RCC 7860 (cell line): Measurements from ENCODE around the gene RTF1.

ENCODE experiments used
- DNase-seq: peaks from one replicate; pipeline ENCODE4 v3.0.0-alpha.2; 2015; ENCODE audit warnings: low spot score
- FAIRE-seq: peaks from 2 replicates; lab custom pipeline; 2012; peaks lifted over from hg19 to GRCh38; lab: Jason Lieb, UNC

RTF1 gene

DNA sequence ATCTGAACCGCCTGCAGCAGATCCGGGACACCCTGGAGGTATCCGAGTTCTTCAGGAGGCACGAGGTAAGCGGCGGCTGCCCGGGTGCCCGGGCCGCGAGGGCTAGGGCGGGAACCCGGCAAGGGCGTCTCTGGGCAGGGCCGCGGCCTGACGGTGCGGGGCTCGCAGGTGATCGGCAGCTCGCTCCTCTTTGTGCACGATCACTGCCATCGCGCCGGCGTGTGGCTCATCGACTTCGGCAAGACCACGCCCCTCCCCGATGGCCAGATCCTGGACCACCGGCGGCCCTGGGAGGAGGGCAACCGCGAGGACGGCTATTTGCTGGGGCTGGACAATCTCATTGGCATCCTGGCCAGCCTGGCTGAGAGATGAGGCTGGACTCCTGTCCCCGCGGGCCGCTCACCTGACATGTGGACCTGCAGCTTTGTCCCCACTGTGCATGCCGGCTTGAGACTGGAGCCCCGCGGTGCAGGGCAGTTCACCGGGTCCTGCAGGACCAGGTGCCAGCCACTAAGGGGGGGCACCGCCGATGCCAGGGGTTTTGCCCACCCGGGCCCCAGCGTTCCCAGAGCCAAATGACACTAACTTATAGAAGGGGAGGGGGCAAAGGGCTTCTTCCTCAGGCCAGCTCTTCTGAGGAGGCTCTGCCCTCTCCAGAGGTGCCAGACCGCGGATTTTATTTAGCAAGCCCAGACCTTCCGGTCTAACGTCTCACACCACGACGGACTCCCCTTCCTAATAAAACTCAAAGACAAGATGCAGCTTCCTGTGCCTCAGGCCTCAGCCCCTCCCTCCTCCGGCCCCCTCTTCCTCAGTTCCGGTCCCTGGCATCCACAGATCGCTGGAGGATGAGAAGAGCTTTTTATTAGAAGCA, 86.1 kb downstream of the RTF1 start:
- no peak for DNase-seq

DNA sequence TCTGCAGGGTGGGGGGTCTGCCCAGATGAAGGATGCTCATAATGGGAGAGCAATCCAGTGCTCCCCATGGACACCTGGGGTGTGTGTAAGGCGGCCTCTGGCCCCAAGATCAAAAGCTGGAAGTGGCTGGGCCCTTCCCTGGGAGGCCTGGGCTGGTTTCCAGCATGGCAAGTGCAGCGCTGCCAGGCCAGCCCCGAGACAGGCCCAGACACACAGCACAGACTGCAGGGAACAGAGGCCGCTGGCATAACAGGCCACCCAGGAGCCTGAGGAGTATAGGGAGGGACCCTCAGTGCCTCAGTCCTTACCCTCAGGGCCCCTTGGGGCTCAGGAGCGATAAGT, 86.7 kb downstream of the RTF1 start:
- FAIRE-seq (no peak), DNase-seq (no peak)

More for the DNA sequence above, 86.1 kb downstream of the RTF1 start:
- no peak for FAIRE-seq

DNA sequence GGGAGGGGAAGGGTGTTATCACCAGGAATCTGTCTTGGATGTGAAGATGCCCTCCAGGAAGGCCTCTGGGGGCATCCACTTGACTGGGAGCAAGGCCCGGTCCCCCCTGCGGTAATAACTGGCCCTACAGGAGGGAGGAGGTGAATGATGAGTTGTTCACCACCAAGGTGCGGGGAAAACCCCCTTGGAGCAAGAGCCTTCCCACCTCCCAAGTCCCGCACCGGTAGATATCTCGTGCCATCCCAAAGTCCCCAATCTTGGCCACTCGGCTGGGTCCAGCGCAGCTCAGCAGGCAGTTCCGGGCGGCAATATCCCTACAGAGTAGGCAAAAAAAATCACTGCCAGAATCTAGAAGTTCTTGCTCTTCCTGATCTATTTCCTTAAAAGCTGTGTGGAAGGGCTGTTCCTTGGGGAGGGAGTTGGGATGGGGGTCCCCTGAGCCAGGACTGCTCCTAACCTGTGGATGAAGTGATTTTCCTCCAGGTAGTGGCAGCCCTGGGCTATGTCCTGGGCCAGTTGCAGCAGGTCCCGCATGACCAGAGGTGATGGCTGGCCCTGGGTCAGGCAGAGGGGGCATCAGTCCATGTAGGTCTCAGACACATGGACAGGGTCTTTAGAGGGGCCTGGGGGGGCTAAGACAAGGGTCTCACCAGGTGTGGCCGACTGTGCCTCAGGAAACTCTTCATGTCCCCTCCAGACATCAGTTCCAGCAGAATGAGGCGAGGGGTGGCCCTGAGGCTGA, 88.0 kb downstream of the RTF1 start:
- FAIRE-seq = no peak
- DNase-seq = no peak

DNA sequence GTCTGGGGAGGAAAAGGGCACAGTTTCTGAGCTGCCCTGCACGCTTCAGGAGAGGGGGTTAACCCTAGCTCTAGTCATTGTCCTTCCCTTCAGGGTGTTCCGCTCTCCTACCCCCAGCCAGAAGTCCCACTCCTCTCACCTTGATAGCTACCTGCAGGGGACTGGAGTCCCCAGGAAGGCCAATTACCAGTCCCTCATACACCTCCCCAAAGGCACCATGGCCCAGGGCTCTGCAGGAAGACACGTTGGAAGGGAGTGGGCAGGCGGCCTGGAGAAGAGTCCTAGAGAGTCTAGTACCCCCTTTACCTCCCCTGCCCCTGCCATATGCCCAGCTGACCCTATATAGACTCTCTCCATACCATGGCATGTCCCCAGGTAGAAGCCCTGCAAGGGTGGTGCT, 88.9 kb downstream of the RTF1 start:
- FAIRE-seq (no peak), DNase-seq (no peak)

DNA sequence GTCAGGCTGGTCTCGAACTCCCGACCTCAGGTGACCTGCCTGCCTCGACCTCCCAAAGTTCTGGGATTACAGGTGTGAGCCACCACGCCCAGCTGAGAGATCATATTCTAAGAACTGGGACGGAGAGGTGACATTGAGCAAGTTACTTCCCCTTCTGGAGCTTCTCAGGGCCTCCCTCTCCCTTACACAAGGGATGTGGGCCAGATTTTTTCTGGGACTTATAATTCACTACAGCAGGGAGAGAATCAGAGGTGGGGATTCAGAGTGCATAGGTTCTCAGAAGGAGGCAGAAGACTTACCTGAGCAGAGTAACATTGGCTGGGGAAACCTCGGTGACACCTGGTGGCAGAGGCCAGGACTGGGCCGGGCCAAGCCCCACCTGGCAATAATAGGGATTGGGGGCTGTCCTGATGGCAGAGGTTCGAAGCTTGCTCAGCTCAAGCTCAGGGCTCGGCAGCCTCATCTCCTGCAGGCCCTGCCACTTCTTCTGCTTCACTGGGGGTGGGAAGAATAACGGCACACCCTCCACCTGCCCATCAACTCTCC, 90.0 kb downstream of the RTF1 start:
- FAIRE-seq = no peak
- no peak for DNase-seq

DNA sequence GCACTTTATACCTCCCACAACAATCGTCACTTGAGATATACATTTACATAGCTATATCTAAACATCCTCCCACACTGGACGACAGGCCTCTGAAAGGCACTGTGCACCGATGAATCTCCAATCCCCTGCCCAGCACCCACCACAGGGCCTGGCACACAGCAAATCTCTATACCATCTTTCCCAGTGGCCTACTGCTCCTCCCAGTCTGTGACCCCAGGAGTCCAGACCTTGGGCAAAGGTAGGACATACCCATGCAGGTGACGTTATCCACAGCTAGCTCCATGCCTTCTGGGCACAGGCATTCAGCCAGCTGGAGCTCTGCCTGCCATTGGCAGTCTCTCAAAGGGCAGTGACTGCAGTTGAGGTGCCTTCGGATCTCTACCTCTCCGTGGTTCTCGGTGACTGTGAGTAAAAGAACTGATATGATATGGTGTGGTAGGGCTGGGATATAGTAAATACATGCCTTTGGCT, 91.0 kb downstream of the RTF1 start:
- DNase-seq (no peak), FAIRE-seq (no peak)

DNA sequence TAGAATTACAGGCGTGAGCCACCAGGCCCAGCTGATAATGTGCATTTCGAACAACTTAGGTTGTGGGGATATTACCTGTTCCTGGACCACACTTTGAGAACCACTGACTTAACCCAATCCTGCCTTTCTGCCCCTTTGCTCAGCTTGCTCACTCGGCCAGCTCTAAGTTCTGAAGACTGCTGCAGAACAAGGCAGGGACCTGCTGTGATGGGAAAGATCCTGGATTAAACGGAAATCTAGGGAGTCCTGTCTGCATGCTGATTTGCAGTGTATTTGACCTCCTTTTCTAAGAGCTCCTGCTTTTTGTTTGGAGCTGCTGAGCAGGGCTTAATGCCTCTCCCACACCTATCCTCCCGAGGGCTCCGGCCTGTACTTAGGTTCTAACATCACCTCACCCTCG, 93.8 kb downstream of the RTF1 start:
- DNase-seq = no peak
- FAIRE-seq = no peak

DNA sequence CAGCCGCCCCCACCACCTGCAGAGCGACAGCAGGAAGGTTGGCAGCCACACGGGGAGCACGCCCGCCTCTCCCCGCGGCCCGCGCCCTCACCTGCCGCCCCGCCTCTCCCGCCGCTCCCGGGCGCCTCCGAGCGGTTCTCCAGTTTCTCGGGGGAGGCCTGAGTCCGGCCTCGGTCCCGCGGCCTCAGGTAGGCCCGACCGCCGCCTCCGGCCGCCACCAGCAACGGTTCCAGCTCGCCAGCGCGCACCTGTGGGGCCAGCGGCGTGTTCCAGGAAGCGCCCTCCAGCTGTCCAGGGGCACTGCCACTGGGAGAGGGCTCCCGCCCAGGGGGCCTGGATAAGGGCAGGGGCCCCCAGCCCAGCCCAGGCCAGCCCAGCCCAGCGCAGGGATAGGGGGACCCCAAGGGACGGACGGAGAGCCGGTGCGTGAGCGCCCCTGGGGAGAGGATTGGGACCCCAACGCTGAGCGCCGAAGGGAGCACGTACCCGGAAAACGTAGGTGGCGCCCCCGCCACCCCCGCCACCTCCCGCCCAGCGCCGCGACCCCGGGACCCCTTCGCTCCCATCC, 94.5 kb downstream of the RTF1 start:
- FAIRE-seq = no peak
- DNase-seq = no peak

DNA sequence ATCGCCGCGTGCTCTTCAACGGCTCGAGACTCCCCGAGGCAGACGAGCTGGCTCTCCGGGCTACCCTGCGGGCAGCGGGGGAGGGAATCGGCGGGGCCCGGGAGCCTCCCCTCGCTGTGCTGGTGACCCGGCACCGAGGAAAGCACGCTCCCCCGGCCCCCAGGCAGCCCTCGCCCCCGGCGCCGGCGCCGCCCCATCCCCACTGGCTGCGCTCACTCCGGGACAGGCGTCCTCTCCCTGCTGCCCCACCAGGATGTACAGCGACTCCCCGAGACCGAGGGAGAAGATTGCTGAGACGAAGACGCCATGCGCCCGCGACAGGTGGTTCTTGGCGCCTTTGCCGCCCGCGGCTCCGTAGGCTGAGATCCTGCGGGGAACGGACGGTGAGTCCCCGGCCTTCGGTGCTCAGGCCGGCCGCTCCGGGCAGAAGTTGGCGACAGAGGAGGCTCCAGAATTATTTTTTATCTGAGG, 95.0 kb downstream of the RTF1 start:
- no peak for DNase-seq
- FAIRE-seq = no peak

DNA sequence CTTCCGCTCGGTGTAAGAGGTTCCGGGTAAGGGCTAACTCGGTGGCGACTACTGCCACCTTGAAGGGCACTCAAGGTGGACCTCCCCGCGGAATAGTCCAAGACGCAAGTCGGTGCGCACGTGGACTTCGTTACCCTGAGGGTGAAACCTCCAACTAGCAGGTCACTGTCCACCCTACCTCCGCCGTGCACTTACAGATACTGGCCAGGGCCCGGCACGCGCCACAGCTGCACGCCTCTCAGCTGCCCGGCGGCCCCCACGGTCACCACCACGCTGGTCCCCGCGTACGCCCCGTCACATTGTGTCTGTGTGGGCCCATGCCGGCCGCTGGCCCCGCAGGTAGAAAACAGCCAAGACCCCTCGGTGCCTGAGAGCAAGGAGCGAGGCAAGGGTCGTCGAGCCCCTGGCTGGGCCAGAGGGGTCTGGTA, 95.6 kb downstream of the RTF1 start:
- FAIRE-seq = no peak
- DNase-seq = no peak

DNA sequence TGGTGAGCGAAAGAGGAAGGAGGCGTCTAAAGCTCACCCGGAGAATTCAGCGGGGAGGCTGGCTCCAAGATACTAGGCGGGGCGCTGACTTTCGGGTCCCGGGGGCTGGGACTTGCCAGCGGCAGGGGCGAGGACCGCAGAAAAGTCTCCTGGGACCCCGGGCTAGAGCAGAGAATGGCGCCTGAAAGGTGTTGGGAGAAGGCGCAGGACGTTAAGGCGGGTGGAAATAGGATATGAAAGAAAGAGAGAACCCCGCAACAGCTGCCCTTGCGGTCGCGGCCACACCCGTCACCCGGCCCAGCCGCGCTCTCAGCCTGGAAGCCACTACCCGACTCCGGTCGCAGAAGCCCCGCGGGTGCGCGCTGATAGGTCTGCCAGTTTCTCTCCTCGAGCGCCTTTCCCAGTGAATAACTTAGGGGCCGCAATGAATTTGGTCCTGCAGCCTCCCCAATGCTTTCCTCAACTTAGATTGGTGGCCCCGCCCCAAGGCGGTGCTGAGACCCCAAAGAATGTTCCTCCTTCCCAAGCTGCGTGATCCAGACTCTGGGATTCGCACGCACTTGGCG, 96.1 kb downstream of the RTF1 start:
- DNase-seq (no peak), FAIRE-seq (no peak)

DNA sequence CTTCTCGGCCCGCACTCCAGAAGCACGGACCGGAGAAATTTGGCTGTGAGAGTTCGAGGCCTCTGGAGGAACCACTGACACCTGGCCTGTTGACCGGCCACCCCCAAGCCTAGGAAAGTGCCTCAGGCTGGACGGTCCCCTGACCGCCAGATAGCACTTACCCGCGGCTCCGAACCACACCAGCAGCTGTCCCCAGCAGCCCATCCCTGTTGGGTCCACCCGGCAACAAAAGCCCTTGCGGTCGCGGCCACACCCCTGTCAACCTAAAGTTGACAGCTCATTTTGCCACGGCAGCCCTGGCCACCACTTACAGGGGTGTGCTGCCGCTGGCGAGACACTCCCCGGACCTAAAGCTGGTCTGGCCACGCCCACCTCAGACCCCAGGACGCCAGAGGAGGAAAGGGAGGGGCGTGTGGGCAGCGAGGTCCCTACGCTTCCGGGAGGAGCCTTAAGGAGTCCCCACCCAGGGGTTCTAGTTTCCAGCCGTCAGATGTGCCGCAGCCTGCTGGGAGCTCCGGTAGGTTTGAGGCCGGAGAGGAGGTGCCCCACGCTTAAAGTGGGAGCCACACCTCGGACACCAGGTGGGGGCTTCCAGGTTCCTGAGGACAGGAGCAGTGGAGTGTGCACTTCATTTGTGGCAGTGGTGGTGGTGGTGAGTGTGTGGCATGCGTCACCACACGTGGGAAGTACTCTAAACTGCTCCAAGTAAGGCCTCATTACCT, 96.8 kb downstream of the RTF1 start, which contains the start of gene LTK:
TSS of gene LTK (minus strand) at position 322 of the 722 bp plus-strand sequence. CDS start at position 204, 118 bp downstream.
- DNase-seq (no peak), FAIRE-seq (no peak)

DNA sequence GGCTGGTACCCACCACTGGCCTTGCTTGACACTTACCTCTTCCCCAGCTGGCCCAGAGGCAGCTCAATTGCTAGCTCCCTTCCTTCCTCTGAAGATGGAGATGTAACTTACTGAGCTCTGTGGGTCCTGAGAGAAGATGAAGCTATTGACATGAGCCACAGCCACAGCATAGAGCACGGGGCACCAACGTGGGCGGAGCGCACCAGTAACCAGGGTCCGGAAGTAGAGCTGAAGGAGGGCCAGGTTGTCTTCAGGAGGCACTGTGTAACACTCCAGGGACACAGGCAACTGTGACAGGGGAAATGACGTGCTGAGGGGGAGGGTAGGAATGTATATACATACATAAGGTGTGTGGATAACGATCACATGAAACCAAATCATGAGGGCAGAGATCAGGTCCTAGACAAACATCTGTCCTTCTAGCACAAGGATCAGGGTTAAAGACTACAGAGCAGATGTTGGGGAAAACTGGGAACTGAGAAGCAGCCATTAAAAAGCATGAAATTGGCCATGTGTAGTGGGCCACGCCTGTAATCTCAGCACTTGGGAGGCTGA, 101.1 kb downstream of the RTF1 start:
- no peak for DNase-seq
- no peak for FAIRE-seq

DNA sequence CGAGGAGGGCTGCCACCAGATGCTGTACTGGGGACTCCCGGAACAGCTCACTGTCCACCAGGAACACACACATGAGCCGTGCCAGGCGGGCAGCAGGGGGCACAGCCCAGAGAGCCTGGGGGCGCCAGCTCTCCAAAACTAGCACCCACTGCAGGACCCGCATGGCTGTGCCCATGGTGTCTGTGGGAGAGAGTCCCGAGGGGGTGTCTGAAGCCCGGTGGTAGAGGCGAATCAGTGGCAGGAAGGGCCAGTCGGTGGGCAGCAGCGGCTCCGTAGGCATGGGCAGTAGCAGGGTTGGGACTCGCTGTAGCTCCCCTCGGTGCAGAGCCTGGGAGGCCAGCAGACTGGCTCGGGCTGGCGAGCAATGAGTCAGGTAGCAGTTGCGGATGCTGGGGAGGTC, 103.7 kb downstream of the RTF1 start:
- DNase-seq = no peak
- no peak for FAIRE-seq

DNA sequence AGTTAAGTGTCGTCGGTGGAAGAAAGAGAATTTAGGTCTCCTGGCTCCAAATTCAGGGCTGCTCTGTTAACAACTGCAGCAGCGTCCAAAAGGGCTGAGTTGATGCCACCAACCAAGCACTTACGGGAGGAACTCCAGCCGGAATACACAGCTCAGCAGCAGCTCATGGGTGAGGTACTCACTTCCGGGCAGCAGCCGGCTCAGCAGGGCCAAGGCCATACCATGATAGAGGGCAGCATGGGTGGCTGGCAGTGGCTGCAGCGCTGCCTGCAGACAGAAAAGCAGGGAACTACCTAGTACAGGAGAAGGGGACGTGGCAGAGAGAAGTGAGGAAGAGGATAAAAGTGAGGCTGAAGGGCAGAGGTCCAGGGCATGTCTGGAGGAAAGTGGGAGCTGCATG, 104.7 kb downstream of the RTF1 start:
- FAIRE-seq (no peak), DNase-seq (no peak)

DNA sequence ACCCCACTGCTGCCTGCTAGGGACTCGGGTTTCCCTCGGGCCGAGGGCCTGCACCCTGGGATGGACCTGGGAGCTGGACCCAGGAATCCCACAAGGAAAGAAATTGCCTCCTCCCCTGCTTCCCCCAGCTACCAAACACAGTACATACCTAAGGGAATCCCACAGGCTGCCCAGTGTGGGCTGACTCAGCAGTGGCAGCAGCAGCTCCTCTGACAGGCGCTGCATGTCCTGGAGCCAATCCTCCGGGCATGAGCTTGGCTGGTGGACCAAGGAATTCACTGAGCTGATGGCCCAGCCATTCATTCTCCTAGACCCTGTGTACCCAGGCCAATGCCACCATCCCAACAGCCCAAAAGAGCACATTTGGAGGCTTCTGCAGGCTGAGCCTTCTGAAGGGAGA, 106.2 kb downstream of the RTF1 start:
- DNase-seq (no peak), FAIRE-seq (no peak)

DNA sequence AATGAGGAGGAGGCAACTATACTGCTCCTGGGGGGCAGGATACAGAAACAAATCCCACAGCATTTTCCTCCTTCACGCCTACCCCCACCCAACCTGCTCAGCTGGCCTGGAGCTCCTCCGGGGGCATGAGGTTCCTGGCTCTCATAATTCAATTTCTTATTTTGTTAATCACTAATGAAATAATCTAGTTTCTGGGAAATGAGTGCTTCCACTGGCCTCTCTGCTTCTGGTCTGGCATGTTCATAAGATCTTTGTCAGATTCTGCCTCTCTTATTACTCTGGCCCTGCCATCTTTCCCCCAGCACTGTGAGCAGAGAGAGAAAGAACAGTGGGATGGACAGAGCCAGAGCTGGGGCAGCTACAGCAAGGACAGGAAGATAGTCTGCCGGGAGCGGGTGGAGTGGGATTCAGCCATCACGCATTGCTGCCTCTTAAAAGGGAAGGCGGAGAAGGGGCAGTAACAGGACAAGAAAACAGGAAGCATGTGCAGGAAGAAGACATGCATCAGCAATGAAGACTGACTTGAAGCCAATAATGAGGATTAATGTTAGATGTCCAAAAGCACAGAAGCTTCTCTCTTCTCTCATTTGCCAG, 113.6 kb downstream of the RTF1 start:
- FAIRE-seq (no peak), DNase-seq (no peak)
